ENCODE measurements around the gene EPPIN.

- no peak for TF ChIP-seq CTCF (IDR thresholded peaks at IDR 0.05)
- TF ChIP-seq POLR2AphosphoS5 (IDR thresholded peaks at IDR 0.05) = no peak
- no peak for TF ChIP-seq EP300 (IDR thresholded peaks at IDR 0.05)
Observed at GRCh38 chr20:45538209-45538799, 8.9 kb downstream of the EPPIN start.
